GM12864 (cell line): ENCODE measurements around the gene CUL2.

Source experiments
- DNase-seq: peaks from one replicate; pipeline ENCODE4 v3.0.0-alpha.2; 2011; ENCODE audit warnings: low read depth
- H3K4me3 ChIP-seq: 2 replicates; pipeline ENCODE4 v1.5.1; 2011; ENCODE audit warnings: mild to moderate bottlenecking, low read depth, low read length, control low read depth
- TF ChIP-seq, protein P1 (sequence below): IDR thresholded peaks from 2 replicates; pipeline ENCODE4 v1.5.1; 2011; ENCODE audit warnings: low read depth, mild to moderate bottlenecking, moderate library complexity, low read length, control low read depth, inconsistent platforms; ENCODE audit errors: missing control alignments

CUL2 gene

DNA sequence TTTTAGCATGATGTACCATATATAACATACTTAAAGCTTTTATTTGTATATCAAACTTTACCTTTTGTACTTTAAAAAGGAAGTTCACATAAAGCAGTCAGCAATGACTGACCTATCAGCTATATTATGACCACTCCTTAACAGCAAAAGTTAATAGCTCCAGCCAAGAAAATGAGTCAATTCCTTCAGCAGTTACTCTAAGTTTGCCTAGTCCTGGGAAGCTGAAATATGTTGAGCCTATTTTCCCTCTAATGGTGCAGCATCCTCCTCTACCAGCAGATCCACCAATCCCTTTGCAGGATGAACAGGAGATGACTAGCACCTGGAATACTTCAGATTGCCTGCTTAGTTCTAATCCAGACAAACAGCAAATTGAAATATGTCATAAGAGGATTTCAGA is 64.2 kb downstream of the CUL2 start:
- TF ChIP-seq, protein P1, sequence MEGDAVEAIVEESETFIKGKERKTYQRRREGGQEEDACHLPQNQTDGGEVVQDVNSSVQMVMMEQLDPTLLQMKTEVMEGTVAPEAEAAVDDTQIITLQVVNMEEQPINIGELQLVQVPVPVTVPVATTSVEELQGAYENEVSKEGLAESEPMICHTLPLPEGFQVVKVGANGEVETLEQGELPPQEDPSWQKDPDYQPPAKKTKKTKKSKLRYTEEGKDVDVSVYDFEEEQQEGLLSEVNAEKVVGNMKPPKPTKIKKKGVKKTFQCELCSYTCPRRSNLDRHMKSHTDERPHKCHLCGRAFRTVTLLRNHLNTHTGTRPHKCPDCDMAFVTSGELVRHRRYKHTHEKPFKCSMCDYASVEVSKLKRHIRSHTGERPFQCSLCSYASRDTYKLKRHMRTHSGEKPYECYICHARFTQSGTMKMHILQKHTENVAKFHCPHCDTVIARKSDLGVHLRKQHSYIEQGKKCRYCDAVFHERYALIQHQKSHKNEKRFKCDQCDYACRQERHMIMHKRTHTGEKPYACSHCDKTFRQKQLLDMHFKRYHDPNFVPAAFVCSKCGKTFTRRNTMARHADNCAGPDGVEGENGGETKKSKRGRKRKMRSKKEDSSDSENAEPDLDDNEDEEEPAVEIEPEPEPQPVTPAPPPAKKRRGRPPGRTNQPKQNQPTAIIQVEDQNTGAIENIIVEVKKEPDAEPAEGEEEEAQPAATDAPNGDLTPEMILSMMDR: no peak
- DNase-seq: no peak
- no peak overlapping the region for H3K4me3 ChIP-seq

- no peak for DNase-seq
- TF ChIP-seq, protein P1: no peak
- no peak overlapping the region for H3K4me3 ChIP-seq
Observed at GRCh38 chr10:35020481-35020880, 69.7 kb downstream of the CUL2 start.

GRCh38 chr10:35019041-35020024 is 70.8 kb downstream of the CUL2 start:
- no peak for DNase-seq
- H3K4me3 ChIP-seq: no peak overlapping the region
- TF ChIP-seq, protein P1: no peak

GRCh38 chr10:35017608-35018007 is 72.5 kb downstream of the CUL2 start:
- no peak for DNase-seq
- TF ChIP-seq, protein P1: no peak
- H3K4me3 ChIP-seq: no peak overlapping the region

GRCh38 chr10:35015843-35016408 is 74.2 kb downstream of the CUL2 start:
- DNase-seq: no peak
- TF ChIP-seq, protein P1: no peak
- no peak overlapping the region for H3K4me3 ChIP-seq

GRCh38 chr10:35012781-35013180 is 77.4 kb downstream of the CUL2 start:
- no peak overlapping the region for H3K4me3 ChIP-seq
- DNase-seq: no peak
- TF ChIP-seq, protein P1: no peak
